Panc1 (cell line): Measurements from ENCODE around the gene ATP11A. TPM values are rescaled to one million over a fixed set of nuclear protein-coding genes. Genes with fewer than 3 reads are reported as not detected.

Source experiments
- ATAC-seq: fragments of 200-7000 bp; cut with Tn5 transposase; 2 replicates; pipeline ENCODE4 v1.9.1; 2020; ENCODE audit warnings: mild to moderate bottlenecking, moderate library complexity
- BruUV-seq: library from RNA; stranded (reverse); fragments of 400-500 nt; replicated peaks from 2 replicates; lab custom pipeline; 2021; lab: Mats Ljungman, UMichigan
- CTCF ChIA-PET: fragments of 300-600 bp; sonication (Branson Sonifier 250); formaldehyde crosslinking; loops from one replicate; lab custom pipeline; 2022; ENCODE audit warnings: antibody characterized with exemption; lab: Charles Lee
- POLR2A ChIA-PET: fragments of 300-600 bp; sonication (Branson Sonifier 250); formaldehyde crosslinking; loops from one replicate; lab custom pipeline; 2022; ENCODE audit warnings: antibody characterized with exemption; lab: Charles Lee
- DNase-seq: peaks from one replicate; pipeline ENCODE4 v3.0.0-alpha.2; 2010; ENCODE audit warnings: low read depth, low spot score
- H3K27ac ChIP-seq: 2 replicates; pipeline ENCODE4 v1.5.1; 2011; ENCODE audit warnings: mild to moderate bottlenecking, low read length, inconsistent platforms
- H3K27me3 ChIP-seq: fragments of 200-500 bp; sonication (Bioruptor generic); 2 replicates; pipeline ENCODE4 v1.6.0; 2014; ENCODE audit warnings: low read length, inconsistent platforms; ENCODE audit not compliant: control insufficient read depth, insufficient read depth
- H3K36me3 ChIP-seq: fragments of 200-500 bp; sonication (Bioruptor generic); 2 replicates; pipeline ENCODE4 v1.5.1; 2014; ENCODE audit warnings: inconsistent platforms, mild to moderate bottlenecking, low read length, moderate library complexity; ENCODE audit not compliant: control insufficient read depth, insufficient read depth
- H3K4me1 ChIP-seq: 2 replicates; pipeline ENCODE4 v1.5.1; 2011; ENCODE audit warnings: inconsistent platforms, mild to moderate bottlenecking, low read length, moderate library complexity; ENCODE audit not compliant: control insufficient read depth, insufficient read depth
- H3K4me3 ChIP-seq, 2 experiments: 2 replicates each; pipeline ENCODE4 v1.5.1; 2011 to 2012; ENCODE audit warnings: low read depth in 2 of 2, low read length in 2 of 2, mild to moderate bottlenecking in 2 of 2, inconsistent platforms in 1 of 2, moderate library complexity in 1 of 2
- H3K9me3 ChIP-seq: fragments of 200-500 bp; sonication (Bioruptor generic); 2 replicates; pipeline ENCODE4 v1.5.1; 2014; ENCODE audit warnings: low read depth, mild to moderate bottlenecking, inconsistent platforms, low read length, moderate library complexity; ENCODE audit not compliant: control insufficient read depth, insufficient read depth
- CTCF ChIP-seq: fragments of 450-650 bp; IDR thresholded peaks from 2 replicates; pipeline ENCODE4 v1.5.1; 2017; ENCODE audit warnings: mild to moderate bottlenecking
- POLR2AphosphoS5 ChIP-seq: IDR thresholded peaks from 2 replicates; pipeline ENCODE4 v1.6.1; 2012; ENCODE audit warnings: mild to moderate bottlenecking, low read depth, low read length, moderate library complexity
- REST ChIP-seq, 2 experiments: IDR thresholded peaks; 2 replicates each; pipeline ENCODE4 v1.6.1; 2011 to 2012; ENCODE audit warnings: low read depth in 2 of 2, control low read depth in 1 of 2, low read length in 1 of 2, mild to moderate bottlenecking in 1 of 2, moderate library complexity in 1 of 2; ENCODE audit not compliant: insufficient read depth in 1 of 2
- SIN3A ChIP-seq: IDR thresholded peaks from 2 replicates; pipeline ENCODE4 v1.6.1; 2012; ENCODE audit warnings: low read depth, mild to moderate bottlenecking, low read length, moderate library complexity, borderline replicate concordance; ENCODE audit not compliant: insufficient read depth
- TCF7L2 ChIP-seq: IDR thresholded peaks from 2 replicates; pipeline ENCODE4 v1.6.1; 2011; ENCODE audit warnings: mild to moderate bottlenecking, low read depth, low read length, inconsistent platforms
- in situ Hi-C: cut with HindIII; loops from 2 replicates; pipeline ENCODE4 v1.10.0; 2016; ENCODE audit warnings: low sequenced_read_pairs, low pct_unique_long_range_greater_than_20kb
- intact Hi-C: fragments of 100-400 bp; cut with micrococcal nuclease; formaldehyde crosslinking; loops from one replicate; pipeline ENCODE4 v1.10.0; 2022; ENCODE audit not compliant: unreplicated experiment
- total RNA-seq: library from RNA; stranded (reverse); gene quantifications from one replicate; pipeline ENCODE4 v1.2.1, GENCODE V29; 2021; ENCODE audit not compliant: unreplicated experiment

The ATP11A gene
- total RNA-seq, 1 experiment from 2014 or later: 85.8 TPM

- intact Hi-C loops: no loop called here
- CTCF ChIA-PET: no interaction called here
- H3K4me1 ChIP-seq: no peaks in the 10 kb centered on the region
- no peak for ATAC-seq
- H3K27me3 ChIP-seq: no peaks in the 10 kb centered on the region
- H3K9me3 ChIP-seq: no peaks in the 10 kb centered on the region
- POLR2A ChIA-PET: no interaction called here
- H3K36me3 ChIP-seq: no peaks in the 10 kb centered on the region
- in situ Hi-C loops: no loop called here
- BruUV-seq: no TSS peak
- no peak overlapping the region for H3K4me3 ChIP-seq
- no peak for TF ChIP-seq SIN3A
- no peak for TF ChIP-seq POLR2AphosphoS5
- TF ChIP-seq TCF7L2: no peak
- no peak for TF ChIP-seq CTCF
- TF ChIP-seq REST (IDR thresholded peaks at IDR 0.05; ENCODE audit: insufficient read depth in 1 of 2, low read depth in 2 of 2, low read length in 1 of 2): no peak
- H3K27ac ChIP-seq: no peak overlapping the region
- DNase-seq: no peak
These were observed 197.7 kb downstream of the ATP11A start for GRCh38 chr13:112887557-112887991.

- ChIA-PET CTCF (no interaction called here), POLR2A (no interaction called here)
- intact Hi-C loops: no loop called here
- H3K4me3 ChIP-seq: no peak overlapping the region
- H3K27ac ChIP-seq: no peak overlapping the region
- no peak for ATAC-seq
- no peaks in the 10 kb centered on the region for H3K36me3 ChIP-seq
- BruUV-seq: no TSS peak
- no peaks in the 10 kb centered on the region for H3K27me3 ChIP-seq
- H3K9me3 ChIP-seq: no peaks in the 10 kb centered on the region
- TF ChIP-seq REST (IDR thresholded peaks at IDR 0.05; ENCODE audit: insufficient read depth in 1 of 2, low read depth in 2 of 2, low read length in 1 of 2) (no peak), SIN3A (no peak), CTCF (no peak), POLR2AphosphoS5 (no peak), TCF7L2 (no peak)
- in situ Hi-C loops: no loop called here
- no peaks in the 10 kb centered on the region for H3K4me1 ChIP-seq
- no peak for DNase-seq
These were observed 198.6 kb downstream of the ATP11A start for GRCh38 chr13:112888238-112889111.
